ENCODE results near the gene SLC6A13.

Gene SLC6A13

DNA sequence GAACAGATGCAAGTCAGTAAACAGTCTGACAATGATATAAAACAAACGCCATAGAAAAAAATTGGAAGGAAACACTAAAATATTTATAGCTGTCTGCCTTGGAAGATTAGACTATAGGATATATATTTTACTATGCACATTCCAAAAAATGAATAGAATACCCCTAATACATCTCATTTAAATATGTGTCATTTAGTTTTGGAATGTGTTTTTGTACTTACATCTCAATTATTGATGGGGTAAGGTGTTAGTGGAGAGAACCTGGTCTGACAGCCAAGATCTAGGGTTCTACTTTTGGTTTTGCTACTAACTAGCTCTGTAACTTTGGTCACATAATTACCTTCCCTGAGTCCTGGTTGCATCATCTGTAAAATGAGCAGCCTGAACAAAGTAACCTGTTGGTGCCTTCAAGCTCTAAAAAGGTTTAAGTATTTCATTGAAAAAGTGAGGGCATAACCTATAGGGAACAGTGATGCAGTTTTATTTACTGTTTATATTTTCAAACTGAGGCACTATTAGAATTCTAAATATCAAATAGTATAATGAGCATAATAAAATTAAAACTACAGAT, 28.6 kb upstream of the SLC6A13 start:
- no peaks in the 10 kb centered on the region for H3K79me2 ChIP-seq (ENCODE audit: control insufficient read depth, insufficient read depth, low read length, unreplicated experiment)
- H3K27ac ChIP-seq (ENCODE audit: low read depth, low read length), result no peak overlapping the region

GRCh38 chr12:288687-289086, 26.1 kb upstream of the SLC6A13 start:
- Histone ChIP-seq H3K79me2 (ENCODE audit: control insufficient read depth, insufficient read depth, low read length, unreplicated experiment) (no peaks in the 10 kb centered on the region), H3K4me1 (ENCODE audit: control insufficient read depth, insufficient read depth, low read length, unreplicated experiment) (peaks cover 6% of the 10 kb centered on the region), H2AFZ (ENCODE audit: low read length, unreplicated experiment) (no peak overlapping the region), H3K27ac (ENCODE audit: low read depth, low read length) (peak overlapping the region; percentile 20; the same call in 1 of the 2 replicates), H3K36me3 (ENCODE audit: insufficient read depth, low read length) (peaks cover 53% of the 10 kb centered on the region), H3K27me3 (ENCODE audit: insufficient read depth, low read length) (no peaks in the 10 kb centered on the region), H3K4me3 (ENCODE audit: low read depth, low read length) (no peak overlapping the region)

More for the DNA sequence above, 28.6 kb upstream of the SLC6A13 start:
- Histone ChIP-seq H2AFZ (ENCODE audit: low read length, unreplicated experiment) (no peak overlapping the region), H3K36me3 (ENCODE audit: insufficient read depth, low read length) (peaks cover 49% of the 10 kb centered on the region), H3K27me3 (ENCODE audit: insufficient read depth, low read length) (no peaks in the 10 kb centered on the region), H3K4me3 (ENCODE audit: low read depth, low read length) (no peak overlapping the region), H3K4me1 (ENCODE audit: control insufficient read depth, insufficient read depth, low read length, unreplicated experiment) (peaks cover 6% of the 10 kb centered on the region)

GRCh38 chr12:286531-287300, 24.1 kb upstream of the SLC6A13 start:
- Histone ChIP-seq H3K36me3 (ENCODE audit: insufficient read depth, low read length) (peaks cover 42% of the 10 kb centered on the region), H3K79me2 (ENCODE audit: control insufficient read depth, insufficient read depth, low read length, unreplicated experiment) (no peaks in the 10 kb centered on the region), H3K27me3 (ENCODE audit: insufficient read depth, low read length) (no peaks in the 10 kb centered on the region), H3K27ac (ENCODE audit: low read depth, low read length) (no peak overlapping the region), H2AFZ (ENCODE audit: low read length, unreplicated experiment) (no peak overlapping the region), H3K4me1 (ENCODE audit: control insufficient read depth, insufficient read depth, low read length, unreplicated experiment) (peaks cover 6% of the 10 kb centered on the region), H3K4me3 (ENCODE audit: low read depth, low read length) (no peak overlapping the region)

DNA sequence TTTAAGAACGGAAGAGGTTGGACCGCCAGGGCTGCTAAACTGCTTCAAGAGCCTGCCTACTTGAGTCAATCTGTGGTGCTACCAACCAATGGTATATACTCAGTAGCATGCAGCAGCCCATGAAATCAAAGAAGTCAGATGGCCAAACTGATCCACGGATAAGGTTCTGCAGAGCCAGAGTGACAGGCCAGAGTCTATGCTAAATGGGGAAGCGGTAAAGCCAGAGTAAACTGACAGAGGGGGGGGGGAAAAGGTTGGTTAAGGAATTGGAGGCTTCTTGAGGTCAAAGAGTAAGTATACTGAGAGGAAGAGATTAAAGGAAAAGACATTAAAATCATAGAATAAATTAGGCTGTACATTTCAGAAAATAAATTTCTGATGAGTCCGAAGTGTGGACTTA, 15.4 kb upstream of the SLC6A13 start:
- Histone ChIP-seq H3K27me3 (ENCODE audit: insufficient read depth, low read length) (no peaks in the 10 kb centered on the region), H2AFZ (ENCODE audit: low read length, unreplicated experiment) (no peak overlapping the region), H3K4me1 (ENCODE audit: control insufficient read depth, insufficient read depth, low read length, unreplicated experiment) (no peaks in the 10 kb centered on the region), H3K36me3 (ENCODE audit: insufficient read depth, low read length) (peaks cover 12% of the 10 kb centered on the region; the same call in 1 of the 2 replicates), H3K27ac (ENCODE audit: low read depth, low read length) (no peak overlapping the region), H3K4me3 (ENCODE audit: low read depth, low read length) (no peak overlapping the region), H3K79me2 (ENCODE audit: control insufficient read depth, insufficient read depth, low read length, unreplicated experiment) (no peaks in the 10 kb centered on the region)

DNA sequence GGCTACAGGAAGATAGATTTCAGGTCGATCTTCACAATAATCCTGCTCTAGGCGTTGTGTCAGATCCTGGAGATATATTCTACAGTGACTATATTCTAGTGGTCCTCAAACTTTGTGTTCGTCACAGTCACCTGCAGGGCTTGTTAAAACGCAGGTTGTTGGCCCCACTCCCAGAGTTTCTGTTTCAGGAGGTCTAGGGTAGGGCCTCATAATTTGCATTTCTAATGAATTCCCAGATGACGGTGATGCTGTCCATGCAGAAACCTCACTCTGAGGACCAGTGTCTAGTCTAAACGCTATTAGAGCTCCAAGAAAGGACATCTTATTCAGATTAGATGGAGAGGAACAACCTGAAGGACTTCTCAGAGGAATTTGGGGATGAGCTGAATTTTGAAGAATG, 13.2 kb upstream of the SLC6A13 start:
- Histone ChIP-seq H2AFZ (ENCODE audit: low read length, unreplicated experiment) (no peak overlapping the region), H3K4me3 (ENCODE audit: low read depth, low read length) (no peak overlapping the region), H3K36me3 (ENCODE audit: insufficient read depth, low read length) (peaks cover 12% of the 10 kb centered on the region; the same call in 1 of the 2 replicates), H3K79me2 (ENCODE audit: control insufficient read depth, insufficient read depth, low read length, unreplicated experiment) (no peaks in the 10 kb centered on the region), H3K27ac (ENCODE audit: low read depth, low read length) (no peak overlapping the region), H3K27me3 (ENCODE audit: insufficient read depth, low read length) (0 out of 2 replicates have a peak, but pooled peaks cover 8% of the 10 kb centered on the region), H3K4me1 (ENCODE audit: control insufficient read depth, insufficient read depth, low read length, unreplicated experiment) (no peaks in the 10 kb centered on the region)

- Histone ChIP-seq H3K27me3 (ENCODE audit: insufficient read depth, low read length) (peaks cover 24% of the 10 kb centered on the region), H2AFZ (ENCODE audit: low read length, unreplicated experiment) (no peak overlapping the region), H3K4me1 (ENCODE audit: control insufficient read depth, insufficient read depth, low read length, unreplicated experiment) (no peaks in the 10 kb centered on the region), H3K4me3 (ENCODE audit: low read depth, low read length) (no peak overlapping the region), H3K27ac (ENCODE audit: low read depth, low read length) (no peak overlapping the region), H3K79me2 (ENCODE audit: control insufficient read depth, insufficient read depth, low read length, unreplicated experiment) (no peaks in the 10 kb centered on the region), H3K36me3 (ENCODE audit: insufficient read depth, low read length) (no peaks in the 10 kb centered on the region)
These were observed 10.7 kb upstream of the SLC6A13 start for GRCh38 chr12:273382-273781.

GRCh38 chr12:272942-273341, 10.3 kb upstream of the SLC6A13 start:
- H3K79me2 ChIP-seq (ENCODE audit: control insufficient read depth, insufficient read depth, low read length, unreplicated experiment), result no peaks in the 10 kb centered on the region
- H3K4me1 ChIP-seq (ENCODE audit: control insufficient read depth, insufficient read depth, low read length, unreplicated experiment), result no peaks in the 10 kb centered on the region

GRCh38 chr12:271161-271560, 8.5 kb upstream of the SLC6A13 start:
- Histone ChIP-seq H3K36me3 (ENCODE audit: insufficient read depth, low read length) (no peaks in the 10 kb centered on the region), H3K27me3 (ENCODE audit: insufficient read depth, low read length) (peaks cover 46% of the 10 kb centered on the region), H2AFZ (ENCODE audit: low read length, unreplicated experiment) (no peak overlapping the region), H3K4me1 (ENCODE audit: control insufficient read depth, insufficient read depth, low read length, unreplicated experiment) (no peaks in the 10 kb centered on the region), H3K4me3 (ENCODE audit: low read depth, low read length) (no peak overlapping the region), H3K79me2 (ENCODE audit: control insufficient read depth, insufficient read depth, low read length, unreplicated experiment) (no peaks in the 10 kb centered on the region), H3K27ac (ENCODE audit: low read depth, low read length) (no peak overlapping the region)

More at GRCh38 chr12:272942-273341, 10.3 kb upstream of the SLC6A13 start:
- no peak overlapping the region for H3K27ac ChIP-seq (ENCODE audit: low read depth, low read length)
- no peak overlapping the region for H3K4me3 ChIP-seq (ENCODE audit: low read depth, low read length)
- peaks cover 29% of the 10 kb centered on the region for H3K27me3 ChIP-seq (ENCODE audit: insufficient read depth, low read length)
- H3K36me3 ChIP-seq (ENCODE audit: insufficient read depth, low read length), result no peaks in the 10 kb centered on the region
- H2AFZ ChIP-seq (ENCODE audit: low read length, unreplicated experiment), result no peak overlapping the region

DNA sequence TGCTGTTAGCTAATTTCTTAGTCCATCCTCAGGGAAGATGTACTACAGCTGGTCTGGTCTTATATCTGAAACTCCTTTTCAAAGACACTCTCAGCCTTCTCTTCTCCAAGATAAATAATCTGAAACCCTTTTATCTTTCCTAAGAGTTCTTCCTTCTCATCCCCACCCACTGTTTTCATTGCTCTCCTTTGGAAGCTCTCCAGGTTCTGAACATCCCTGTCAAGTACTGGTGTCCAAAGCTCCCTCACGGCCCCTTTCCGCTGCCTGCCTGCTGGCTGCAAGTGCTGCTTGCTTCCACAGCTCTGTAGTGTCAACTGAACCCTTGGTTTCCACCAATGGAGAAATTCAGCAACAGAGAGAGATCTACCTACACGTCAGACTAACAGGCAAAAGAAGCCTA, 6.6 kb upstream of the SLC6A13 start:
- Histone ChIP-seq H3K4me3 (ENCODE audit: low read depth, low read length) (no peak overlapping the region), H3K79me2 (ENCODE audit: control insufficient read depth, insufficient read depth, low read length, unreplicated experiment) (no peaks in the 10 kb centered on the region), H3K27ac (ENCODE audit: low read depth, low read length) (no peak overlapping the region), H3K4me1 (ENCODE audit: control insufficient read depth, insufficient read depth, low read length, unreplicated experiment) (no peaks in the 10 kb centered on the region), H2AFZ (ENCODE audit: low read length, unreplicated experiment) (no peak overlapping the region), H3K36me3 (ENCODE audit: insufficient read depth, low read length) (no peaks in the 10 kb centered on the region), H3K27me3 (ENCODE audit: insufficient read depth, low read length) (peaks cover 61% of the 10 kb centered on the region)

- Histone ChIP-seq H3K27me3 (ENCODE audit: insufficient read depth, low read length) (peaks cover 64% of the 10 kb centered on the region), H3K4me3 (ENCODE audit: low read depth, low read length) (no peak overlapping the region), H3K4me1 (ENCODE audit: control insufficient read depth, insufficient read depth, low read length, unreplicated experiment) (no peaks in the 10 kb centered on the region), H3K27ac (ENCODE audit: low read depth, low read length) (no peak overlapping the region), H2AFZ (ENCODE audit: low read length, unreplicated experiment) (no peak overlapping the region), H3K36me3 (ENCODE audit: insufficient read depth, low read length) (no peaks in the 10 kb centered on the region), H3K79me2 (ENCODE audit: control insufficient read depth, insufficient read depth, low read length, unreplicated experiment) (no peaks in the 10 kb centered on the region)
These were observed 5.8 kb upstream of the SLC6A13 start for GRCh38 chr12:268483-268840.
